Measurements from ENCODE around the gene UBALD2.
"Not testable (repeated sequence)": the region's sequence is repeated elsewhere in the genome, so short reads cannot be mapped to it uniquely, and the experiment has no call there.

Gene UBALD2

DNA sequence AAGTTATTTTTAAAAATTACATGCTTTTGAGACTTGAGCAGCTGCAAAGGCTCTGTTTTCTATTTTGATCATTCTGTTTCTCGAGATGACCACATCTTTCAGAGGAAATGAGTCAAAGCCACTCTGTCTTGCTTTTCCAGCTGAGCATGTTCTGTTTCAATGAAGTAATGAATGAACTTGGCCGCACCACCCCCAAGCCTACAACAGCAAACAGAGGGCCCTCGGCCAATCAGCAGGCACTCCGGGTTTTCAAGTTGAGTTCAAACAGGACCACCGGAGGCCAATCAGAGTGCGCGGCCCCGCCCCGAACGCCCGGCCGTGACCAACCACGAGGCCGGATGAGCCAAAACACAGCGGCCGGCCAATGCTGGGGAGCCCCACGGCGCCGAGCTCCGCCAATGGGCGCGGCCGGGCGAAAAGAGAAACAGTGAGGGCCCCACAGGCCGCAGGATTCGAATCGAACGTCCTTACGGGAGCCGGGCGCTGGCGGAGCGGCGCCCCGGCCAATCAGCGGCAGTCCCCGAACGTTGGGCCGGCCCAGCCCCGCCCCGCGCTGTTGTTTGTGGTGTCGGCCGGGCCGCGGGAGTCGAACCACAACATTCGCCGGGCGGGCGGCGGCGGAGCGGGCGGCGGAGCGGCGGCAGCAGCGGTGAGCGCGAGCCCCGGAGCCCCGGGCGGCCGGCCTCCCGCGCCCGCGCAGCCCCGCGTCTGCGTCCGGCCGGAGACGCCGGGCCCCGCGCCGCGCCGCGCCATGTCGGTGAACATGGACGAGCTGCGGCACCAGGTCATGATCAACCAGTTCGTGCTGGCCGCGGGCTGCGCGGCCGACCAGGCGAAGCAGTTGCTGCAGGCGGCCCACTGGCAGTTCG lies at the start of gene UBALD2:
UBALD2 (plus strand) TSS at position 594 of the 869 bp plus-strand sequence; CDS start at position 752, 158 bp downstream.
- in situ Hi-C loops (cut with HindIII; ENCODE audit: low sequenced_read_pairs): loop anchor here (25.0 kb wide), 1 partner anchor 353 kb away; the partner anchor contains the start of gene MRPL38

DNA sequence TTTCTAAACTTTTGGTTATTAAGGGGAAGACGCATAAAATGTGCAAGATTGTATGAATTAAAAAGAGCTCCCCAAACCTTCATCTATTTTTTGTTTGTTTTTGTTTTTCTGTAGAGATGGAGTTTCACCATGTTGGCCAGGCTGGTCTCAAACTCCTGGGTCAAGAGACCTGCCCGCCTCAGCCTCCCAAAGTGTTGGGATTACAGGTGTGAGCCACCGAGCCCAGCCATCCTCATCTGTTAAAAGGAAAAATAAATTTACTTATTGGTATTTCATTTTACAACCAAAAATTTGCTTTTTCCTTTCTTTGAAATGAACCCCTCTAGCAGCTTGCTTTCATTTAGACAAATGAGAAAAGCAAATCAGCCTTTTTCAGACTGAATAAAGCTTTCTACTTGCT lies 48.1 kb upstream of the UBALD2 start:
- in situ Hi-C loops (cut with HindIII; ENCODE audit: low sequenced_read_pairs): loop anchor here (5.0 kb wide), 1 partner anchor 100 kb away; no protein-coding TSS in a partner anchor

DNA sequence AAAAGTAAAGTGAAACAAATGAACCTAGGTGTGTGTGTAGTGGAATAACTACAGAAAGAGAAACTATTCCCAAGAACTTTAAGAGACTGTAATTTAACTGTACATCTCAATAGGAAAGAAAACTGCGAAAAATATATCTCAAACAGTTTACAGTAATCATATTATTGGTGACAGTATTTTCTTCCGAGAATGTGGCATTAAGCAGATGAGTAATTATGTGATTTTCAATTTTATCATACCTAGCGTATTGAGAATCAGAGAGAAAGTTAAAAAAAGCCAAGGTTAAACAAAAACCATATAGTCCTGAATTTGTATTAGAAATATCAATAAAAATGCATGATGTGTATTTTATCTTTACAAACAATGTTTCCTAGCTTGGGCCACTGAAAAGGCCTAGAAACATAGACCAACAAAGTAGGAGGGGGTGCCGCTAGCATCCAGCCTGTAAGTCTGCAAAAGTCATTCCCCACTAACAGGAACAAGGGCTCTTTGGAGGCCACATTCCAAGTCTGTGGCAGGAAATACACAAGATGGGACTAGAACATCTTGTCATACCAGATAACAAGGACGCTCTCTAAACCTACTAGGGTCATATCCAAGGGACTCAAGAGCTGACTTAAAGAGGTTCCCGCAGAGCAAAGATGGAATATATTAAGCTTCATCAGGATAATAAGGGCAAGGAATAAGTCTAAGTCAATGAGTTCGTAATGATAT lies 45.3 kb upstream of the UBALD2 start:
- in situ Hi-C loops (cut with HindIII; ENCODE audit: low sequenced_read_pairs): loop anchor here (5.0 kb wide), 1 partner anchor 103 kb away; no protein-coding TSS in a partner anchor

DNA sequence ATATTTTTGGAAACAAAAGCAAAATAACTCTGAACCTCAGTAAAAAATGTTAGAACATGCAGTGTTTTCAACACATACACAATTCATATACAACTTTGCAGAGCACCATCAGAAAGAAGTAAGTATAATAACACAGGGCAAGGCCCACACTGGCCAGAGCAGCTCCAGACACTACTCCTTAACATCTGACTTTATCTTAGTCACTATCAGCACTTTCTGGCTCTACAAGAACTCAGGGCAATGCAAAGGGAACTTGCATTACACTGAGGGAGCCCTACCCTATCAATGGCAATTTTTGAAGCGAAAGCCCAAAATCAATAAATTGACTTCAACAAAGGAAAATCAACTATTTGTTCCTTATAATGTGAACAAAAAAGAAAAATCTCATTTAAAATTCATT lies 41.3 kb upstream of the UBALD2 start:
- in situ Hi-C loops (cut with HindIII; ENCODE audit: low sequenced_read_pairs): no loop called here

DNA sequence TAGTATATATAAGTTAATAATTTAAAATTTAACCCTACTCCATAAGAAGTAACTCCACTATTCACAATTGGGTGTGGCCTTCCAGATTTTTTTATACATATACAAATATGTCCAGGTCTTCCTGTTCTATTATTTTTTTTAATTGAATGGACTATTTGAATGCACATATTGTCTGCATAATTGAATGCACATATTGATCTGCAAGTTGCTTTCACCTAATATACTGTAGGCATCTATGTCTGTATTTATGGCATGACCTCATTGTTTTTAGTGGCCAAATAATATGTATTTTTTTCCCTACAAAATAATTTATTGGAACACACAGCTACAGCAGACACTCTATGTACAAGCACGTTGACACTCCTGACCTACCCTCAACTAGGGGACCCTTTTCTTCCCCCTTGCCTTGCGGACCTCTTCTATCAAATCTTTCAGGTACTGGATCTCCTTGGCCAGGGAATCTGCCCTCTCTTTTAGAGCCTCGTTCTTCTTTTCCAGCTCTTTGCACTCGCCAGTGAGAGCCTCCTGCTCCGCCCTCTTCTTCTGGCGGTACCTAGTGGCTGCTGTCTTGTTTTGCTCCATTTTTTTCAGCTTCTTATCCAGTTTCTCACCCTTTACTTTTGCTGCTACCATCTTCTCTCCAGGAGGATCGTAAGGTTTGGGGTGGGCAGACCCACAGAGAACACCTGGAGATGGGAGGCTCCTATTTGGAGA lies 39.6 kb upstream of the UBALD2 start:
- in situ Hi-C loops (cut with HindIII; ENCODE audit: low sequenced_read_pairs): not testable (repeated sequence)

DNA sequence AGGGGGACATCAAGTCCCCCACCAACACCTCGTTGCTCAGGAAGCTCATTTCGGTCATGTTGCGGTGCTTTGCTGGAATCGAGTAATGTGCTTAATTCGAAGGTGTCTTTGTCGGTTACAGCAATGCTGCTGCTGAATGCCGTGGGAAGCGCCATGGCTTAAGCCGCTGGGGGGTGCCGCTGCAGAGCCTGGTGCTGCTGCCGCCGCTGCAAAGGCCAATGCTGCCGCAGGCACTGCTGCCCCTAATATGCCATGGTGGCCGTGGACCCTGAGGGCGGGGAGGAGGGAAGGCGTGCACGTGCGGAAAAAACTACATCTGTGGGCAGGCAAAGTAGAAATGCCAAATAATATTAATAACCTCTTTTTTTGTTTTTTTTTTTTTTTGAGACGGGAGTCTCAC lies 38.4 kb upstream of the UBALD2 start:
- in situ Hi-C loops (cut with HindIII; ENCODE audit: low sequenced_read_pairs): not testable (repeated sequence)

DNA sequence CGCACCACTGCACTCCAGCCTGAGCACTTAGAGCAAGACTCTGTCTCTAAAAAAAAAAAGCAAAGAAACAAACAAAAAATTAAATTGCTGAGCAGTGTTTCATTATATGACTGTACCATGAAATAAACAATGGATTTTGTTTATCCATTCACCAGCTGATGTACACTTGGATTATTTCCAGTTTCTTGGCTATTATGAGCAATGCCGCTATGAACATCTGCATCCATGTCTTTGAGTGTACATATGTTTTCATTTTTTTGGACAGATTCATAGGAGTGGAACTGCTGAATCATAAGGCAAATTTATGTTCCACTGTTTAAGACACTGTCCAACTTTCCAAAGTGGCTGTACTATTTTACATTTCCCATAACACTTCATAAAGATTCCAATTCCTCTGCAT lies 32.8 kb upstream of the UBALD2 start:
- in situ Hi-C loops (cut with HindIII; ENCODE audit: low sequenced_read_pairs): no loop called here

DNA sequence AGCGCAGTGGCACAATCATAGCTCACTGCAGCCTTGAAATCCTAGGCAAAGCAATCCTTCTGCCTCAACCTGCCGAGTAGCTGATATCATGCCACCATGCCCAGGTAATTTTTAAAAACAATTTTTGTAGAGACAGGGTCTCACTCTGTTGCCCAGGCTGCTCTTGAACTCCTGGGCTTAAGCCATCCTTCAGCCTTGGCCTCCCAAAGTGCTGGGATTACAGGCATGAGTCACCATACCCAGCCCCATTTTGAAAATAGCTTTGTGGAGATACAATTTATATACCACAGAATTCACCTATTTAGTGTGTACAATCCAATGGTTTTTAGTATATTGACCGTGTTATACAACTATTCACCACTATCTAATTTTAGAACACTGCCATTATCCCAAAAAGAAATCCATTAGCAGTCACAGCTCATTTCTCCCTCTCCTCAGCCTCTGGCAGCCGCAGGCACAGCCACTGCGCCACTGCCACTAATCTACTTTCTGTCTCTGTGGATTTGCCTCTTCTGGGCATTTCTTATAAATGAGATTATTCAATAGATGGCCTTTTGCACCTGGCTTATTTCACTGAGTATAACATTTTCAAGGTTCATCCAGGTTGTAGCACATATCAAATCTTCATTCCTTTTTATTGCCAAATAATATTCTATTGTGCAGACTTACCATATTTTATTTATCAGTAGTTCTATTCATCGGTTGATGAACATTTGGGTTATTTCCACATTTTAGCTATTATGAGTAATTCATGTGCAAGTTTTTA lies 31.4 kb upstream of the UBALD2 start:
- in situ Hi-C loops (cut with HindIII; ENCODE audit: low sequenced_read_pairs): no loop called here

DNA sequence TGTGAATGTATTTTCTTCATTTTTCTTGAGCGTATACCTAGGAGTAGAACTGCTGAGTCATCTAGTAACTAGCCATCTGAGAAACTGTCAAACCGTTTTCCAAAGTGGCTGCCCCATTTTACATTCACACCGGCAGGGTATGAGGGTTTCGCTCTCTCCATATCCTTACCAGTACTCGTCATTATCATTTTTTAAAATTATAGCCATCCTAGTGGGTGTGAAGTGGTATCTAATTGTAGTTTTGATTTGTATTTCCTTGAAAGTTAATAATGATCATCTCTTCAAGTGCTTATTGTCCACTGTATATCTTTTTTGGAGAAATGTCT lies 30.8 kb upstream of the UBALD2 start:
- in situ Hi-C loops (cut with HindIII; ENCODE audit: low sequenced_read_pairs): no loop called here

DNA sequence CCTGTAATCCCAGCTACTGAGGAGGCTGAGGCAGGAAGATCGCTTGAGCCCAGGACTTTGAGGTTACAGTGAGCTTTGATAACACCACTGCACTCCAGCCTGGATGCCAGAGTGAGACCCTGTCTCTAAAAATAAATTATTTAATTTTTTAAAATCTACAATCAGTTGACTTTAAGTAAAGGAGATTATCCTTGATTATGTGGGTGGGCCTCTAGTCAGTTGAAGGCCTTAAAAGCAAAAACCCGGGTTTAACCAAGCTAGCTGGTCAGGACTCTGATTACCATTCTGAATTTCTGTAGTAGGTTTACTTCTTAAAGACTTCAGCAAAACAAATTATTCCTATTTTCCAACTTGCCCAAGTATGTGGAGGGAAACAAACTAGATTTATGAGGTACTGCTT lies 29.3 kb upstream of the UBALD2 start:
- in situ Hi-C loops (cut with HindIII; ENCODE audit: low sequenced_read_pairs): no loop called here

DNA sequence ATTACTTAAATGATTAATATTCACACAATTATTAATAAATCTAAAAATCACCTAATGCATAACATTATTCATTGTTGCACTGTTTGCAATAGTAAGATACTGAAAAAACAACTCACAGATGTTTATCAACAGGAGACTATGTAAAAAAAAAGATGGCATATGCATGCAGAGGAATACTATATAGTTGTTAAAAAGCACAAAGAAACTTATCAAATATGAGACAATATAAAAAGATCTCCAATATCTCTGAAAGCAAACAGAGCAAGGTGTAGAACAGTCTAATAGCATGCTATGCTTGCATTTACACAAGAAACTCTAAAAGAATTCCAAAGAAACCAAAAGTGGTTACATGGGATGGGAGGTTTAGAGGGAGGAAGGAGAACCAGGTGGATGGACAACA lies 28.5 kb upstream of the UBALD2 start:
- in situ Hi-C loops (cut with HindIII; ENCODE audit: low sequenced_read_pairs): no loop called here

DNA sequence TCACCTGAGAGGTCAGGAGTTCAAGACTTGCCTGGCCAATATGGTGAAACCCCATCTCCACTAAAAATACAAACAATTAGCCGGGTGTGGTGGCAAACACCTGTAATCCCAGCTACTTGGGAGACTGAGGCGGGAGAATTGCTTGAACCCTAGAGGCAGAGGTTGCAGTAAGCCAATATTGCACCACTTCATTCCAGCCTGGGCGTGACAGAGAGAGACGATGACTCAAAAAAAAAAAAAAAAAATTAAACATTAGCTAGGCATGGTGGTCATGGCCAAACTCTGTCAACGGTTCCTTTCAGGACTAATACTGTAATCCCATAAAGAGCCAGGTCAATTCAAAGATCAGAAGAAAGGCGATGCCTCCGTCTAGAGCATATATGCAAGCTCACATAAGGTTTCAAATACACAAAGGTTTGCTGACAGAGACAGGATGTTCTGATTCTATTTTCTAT lies 27.3 kb upstream of the UBALD2 start:
- in situ Hi-C loops (cut with HindIII; ENCODE audit: low sequenced_read_pairs): no loop called here

DNA sequence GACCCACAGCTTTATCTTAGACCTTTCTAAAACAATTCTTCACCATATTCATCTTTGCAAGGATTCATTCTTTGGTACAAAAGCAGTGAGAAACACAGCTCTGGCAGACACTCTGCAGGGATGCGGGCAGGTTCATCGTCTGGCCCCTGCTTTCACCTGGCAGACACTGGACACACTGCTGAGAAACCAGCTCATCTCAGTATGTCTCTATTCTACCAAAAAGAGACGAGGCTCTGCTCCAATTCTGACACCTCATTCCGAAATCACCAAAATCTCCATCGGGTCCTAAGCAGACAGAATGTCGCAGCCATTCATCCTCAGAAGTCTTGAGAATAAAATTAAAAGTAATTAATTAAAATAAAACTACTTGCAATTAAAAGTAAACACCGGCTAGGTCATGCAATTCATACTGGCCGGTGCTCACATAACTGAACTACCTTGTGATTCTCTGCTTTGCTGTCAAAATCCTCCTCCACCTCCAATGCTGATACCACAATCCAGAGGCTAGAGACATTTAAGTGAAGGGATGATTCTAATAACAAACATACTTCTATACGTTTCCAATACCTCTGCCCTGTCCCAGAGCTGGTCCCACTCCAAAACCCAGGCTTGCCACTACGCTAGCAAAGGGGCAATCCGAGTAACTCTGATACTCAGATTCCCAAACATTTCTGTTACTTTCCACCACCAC lies 26.2 kb upstream of the UBALD2 start:
- in situ Hi-C loops (cut with HindIII; ENCODE audit: low sequenced_read_pairs): no loop called here

DNA sequence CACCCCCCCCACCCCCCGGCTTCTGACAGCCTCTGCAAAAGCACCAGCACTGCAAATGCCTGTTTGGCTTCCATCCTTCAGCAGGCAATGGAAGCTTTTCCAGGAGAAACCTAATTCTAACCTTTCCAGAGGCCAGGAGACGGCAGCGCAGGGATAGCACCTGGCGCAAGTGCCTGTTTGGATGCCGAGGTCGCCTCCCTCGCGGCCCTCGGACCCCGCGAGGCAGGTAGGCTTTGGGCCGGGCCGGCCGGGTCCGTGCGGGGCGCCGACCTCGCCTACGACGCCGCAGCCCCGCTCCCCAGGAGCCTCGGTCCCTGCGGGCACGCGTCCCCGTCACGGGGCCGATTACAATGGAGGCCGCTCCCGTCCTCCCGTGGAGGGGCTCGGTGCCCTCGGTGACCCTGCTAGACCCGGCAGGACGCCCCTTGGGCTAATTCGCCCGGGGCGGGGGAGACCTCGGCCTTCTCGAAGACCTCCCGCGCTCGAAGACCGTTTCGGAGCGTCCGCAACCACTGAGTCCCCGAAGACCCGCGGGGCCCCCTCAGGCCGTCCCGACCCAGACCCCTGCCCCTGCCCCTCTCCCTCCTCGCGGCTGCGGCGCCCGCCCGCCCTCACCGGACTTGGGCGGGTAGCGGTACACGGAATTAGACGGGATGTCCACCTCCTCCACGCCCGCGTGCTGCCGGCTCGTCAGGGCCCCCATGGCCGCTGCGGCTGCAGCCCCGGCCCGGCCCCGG lies 25.4 kb upstream of the UBALD2 start:
- in situ Hi-C loops (cut with HindIII; ENCODE audit: low sequenced_read_pairs): no loop called here

DNA sequence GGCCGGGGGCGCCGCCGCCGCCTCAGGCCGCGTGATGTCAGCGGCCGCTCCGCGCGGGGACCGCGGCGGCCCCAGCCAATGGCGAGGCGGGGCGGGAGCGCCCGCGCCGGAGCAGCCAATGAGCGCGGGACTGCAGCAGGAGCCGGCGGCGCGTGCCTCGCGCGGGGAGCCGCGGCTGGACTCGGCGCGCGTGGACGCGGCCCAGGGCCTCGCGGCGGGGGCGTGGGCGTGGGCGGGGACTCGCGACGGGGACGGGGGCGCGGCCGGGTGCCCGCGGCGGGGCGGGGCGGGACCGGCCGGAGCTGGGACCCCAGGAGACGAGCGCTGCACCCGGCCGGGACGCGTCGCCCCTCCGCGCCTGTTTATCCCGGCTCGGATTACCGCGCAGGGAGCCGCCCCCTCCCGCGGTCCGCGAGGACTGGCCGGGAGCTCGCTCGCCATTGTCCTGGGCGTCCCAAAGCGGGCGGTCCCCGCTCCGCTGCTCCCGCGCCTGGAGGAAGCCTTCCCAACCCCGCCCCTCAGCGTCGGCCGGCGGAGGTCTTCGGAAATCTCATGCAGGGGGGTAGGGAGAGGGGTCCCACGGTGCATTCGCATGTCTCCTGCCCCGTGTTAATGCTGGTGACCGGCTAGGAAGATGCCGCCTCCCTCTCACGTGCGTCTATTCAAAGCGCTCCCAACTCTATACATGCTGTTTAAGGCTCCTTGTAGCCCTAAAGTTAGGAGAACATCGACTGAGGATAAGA lies 24.5 kb upstream of the UBALD2 start, which contains the start of gene RNF157:
RNF157 (minus strand) TSS at position 33 of the 743 bp plus-strand sequence. CDS start 253 bp downstream, outside the sequence.
- in situ Hi-C loops (cut with HindIII; ENCODE audit: low sequenced_read_pairs): no loop called here

DNA sequence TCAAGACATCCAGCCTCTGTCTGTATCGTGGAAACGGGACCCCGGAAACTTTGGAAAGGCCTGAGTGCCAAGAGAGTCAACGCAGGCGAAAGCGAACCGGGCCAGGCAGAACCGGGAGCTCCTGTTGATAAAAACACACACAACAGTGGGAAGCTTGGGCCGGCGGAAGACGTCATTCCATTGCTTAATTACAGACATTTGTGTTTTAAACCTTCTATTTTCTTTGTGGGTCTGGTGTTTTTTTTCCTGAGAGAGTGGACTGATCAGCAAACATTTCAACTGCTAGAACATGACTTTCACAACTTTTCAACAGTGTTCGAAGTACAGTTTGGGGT lies 24.0 kb upstream of the UBALD2 start:
- in situ Hi-C loops (cut with HindIII; ENCODE audit: low sequenced_read_pairs): no loop called here

DNA sequence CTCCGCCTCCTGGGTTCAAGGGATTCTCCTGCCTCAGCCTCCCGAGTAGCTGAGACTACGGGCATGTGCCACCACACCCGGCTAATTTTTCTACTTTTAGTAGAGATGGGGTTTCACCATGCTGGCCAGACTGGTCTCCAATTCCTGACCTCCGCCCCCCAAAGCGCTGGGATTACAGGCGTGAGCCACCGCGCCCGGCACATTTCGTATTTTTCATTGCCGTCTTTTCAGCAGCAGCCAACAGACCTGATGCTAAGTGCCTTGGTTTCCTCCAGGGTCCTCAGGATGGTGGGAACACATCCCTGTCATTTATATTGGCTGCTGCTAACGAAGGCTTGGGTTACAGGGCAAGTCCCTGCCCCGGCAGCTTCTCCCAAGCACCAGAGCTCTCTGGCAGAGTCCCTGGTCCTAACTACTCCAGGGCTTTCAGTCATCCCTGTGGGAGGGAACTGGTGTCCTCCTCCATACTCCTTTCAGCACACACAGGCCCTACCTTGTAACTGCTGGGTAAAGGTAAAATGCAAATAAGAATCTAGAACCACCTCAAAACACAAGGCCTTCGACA lies 23.4 kb upstream of the UBALD2 start:
- in situ Hi-C loops (cut with HindIII; ENCODE audit: low sequenced_read_pairs): no loop called here

All from endothelial cell of hepatic sinusoid (primary cell).